OCI-LY7 (cell line): ENCODE measurements around the gene CCDC160.

Experiments used
- CTCF ChIP-seq: fragments of 200-600 bp; sonication (generic); conservative IDR thresholded peaks from 2 replicates; pipeline ENCODE4 v1.5.1; 2014; ENCODE audit warnings: mild to moderate bottlenecking, antibody characterized with exemption, low read length, moderate library complexity, mixed read lengths
- EZH2phosphoT487 ChIP-seq: fragments of 200-600 bp; sonication (generic); IDR thresholded peaks from 2 replicates; pipeline ENCODE4 v1.6.1; 2018; ENCODE audit warnings: low read depth, borderline replicate concordance, mild to moderate bottlenecking, mixed run types, antibody characterized with exemption, low read length, moderate library complexity, mixed read lengths

DNA sequence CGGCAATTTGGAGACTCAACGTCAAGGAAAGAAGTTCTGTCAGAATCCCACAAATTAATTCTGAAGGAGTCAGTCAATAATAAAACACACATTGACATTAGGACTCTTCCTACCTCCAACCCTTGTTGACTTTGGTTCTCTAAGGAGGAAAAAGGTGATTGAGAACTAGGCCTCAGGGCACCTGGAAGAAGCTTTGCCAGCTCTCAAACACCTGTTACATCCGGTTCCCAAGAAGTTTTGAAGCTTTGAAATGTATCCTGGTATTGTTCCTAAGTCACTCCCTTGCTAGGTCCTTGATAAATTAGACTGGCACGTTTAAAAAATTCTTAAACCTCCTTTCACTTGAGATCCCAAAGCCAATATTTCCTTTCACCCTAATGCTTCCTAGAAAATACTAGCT is 1.7 kb upstream of the CCDC160 start:
- no peak for TF ChIP-seq EZH2phosphoT487
- TF ChIP-seq CTCF, result no peak
